ENCODE results near the gene DUSP22. TPM values are rescaled to one million over a fixed set of nuclear protein-coding genes. Genes with fewer than 3 reads are reported as not detected.
A peak's percentile ranks its signal among the peaks of the same experiment; 100 is the strongest.
"Not testable (repeated sequence)": the region's sequence is repeated elsewhere in the genome, so short reads cannot be mapped to it uniquely, and the experiment has no call there.

Gene DUSP22
- total RNA-seq, 1 donor from 2014 or later = 61.2 TPM

DNA sequence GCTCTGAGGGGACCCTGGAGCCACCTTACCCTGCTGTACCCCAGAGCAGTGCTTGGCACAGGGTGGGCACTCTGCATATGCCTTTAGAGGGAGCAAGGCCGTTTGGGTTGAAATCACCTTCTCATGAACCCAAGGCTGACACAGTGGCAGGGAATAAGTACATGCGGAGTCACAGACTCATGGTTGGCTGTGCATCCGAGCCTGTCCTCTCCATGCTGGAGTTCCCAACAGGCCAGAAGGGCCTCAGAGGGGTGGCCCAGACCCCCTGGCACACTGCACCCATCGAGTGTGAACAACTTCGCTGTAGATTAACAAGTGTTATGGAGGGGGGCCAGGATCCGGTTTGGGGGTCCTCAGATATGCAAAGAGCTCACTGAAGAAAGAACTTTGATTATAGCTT is 78.3 kb downstream of the DUSP22 start:
- intact Hi-C loops (cut with DNase I) = no loop called here
- Histone ChIP-seq H3K27me3 (peaks cover 48% of the 10 kb centered on the region), H3K36me3 (no peaks in the 10 kb centered on the region), H3K4me1 (no peaks in the 10 kb centered on the region), H3K27ac (no peak overlapping the region), H3K4me3 (no peak overlapping the region), H3K9me3 (no peaks in the 10 kb centered on the region)
- ATAC-seq = no peak
- no peak for DNase-seq
- no peak for TF ChIP-seq CTCF (IDR thresholded peaks at IDR 0.05)

DNA sequence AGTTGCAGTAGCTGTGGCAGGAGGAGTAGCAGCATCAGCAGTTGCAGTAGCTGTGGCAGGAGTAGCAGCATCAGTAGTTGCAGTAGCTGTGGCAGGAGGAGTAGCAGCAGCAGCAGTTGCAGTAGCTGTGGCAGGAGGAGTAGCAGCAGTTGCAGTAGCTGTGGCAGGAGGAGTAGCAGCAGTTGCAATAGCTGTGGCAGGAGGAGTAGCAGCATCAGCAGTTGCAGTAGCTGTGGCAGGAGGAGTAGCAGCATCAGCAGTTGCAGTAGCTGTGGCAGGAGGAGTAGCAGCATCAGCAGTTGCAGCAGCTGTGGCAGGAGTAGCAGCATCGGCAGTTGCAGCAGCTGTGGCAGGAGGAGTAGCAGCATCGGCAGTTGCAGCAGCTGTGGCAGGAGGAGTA is 79.6 kb downstream of the DUSP22 start:
- H3K9me3 ChIP-seq; ATAC-seq; H3K36me3 ChIP-seq; DNase-seq; H3K4me1 ChIP-seq; H3K27ac ChIP-seq; intact Hi-C loops (cut with DNase I); H3K4me3 ChIP-seq: not testable (repeated sequence)
- H3K27me3 ChIP-seq = peaks cover 51% of the 10 kb centered on the region

DNA sequence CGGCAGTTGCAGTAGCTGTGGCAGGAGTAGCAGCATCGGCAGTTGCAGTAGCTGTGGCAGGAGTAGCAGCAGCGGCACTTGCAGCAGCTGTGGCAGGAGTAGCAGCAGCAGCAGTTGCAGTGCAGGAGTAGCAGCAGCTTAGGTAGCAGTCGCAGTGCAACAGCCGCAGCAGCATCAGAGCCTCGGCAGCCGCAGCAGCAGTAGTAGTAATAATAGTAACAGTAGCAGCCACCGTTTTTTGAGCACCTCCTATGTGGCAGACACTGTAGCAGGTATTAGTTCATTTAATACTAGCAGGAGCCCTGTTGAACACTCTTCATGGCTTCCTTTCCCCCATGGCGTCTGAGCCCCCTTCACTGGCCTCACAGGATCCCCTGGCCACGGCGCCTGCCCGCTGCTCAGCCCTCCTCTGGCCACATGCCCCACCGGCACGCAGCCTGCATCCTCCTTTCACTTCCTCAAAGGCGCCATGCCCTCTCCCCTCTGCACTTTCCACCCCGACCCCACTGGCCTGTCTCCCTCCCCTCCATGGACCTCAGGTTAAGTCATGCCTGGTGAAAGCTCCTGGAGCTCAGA is 80.1 kb downstream of the DUSP22 start:
- ATAC-seq (peak; percentile 26), DNase-seq (no peak)
- Histone ChIP-seq H3K4me3 (no peak overlapping the region), H3K4me1 (no peaks in the 10 kb centered on the region), H3K36me3 (no peaks in the 10 kb centered on the region), H3K27me3 (peaks cover 57% of the 10 kb centered on the region), H3K27ac (no peak overlapping the region), H3K9me3 (no peaks in the 10 kb centered on the region)
- intact Hi-C loops (cut with DNase I) = no loop called here
- TF ChIP-seq CTCF (IDR thresholded peaks at IDR 0.05) = no peak

GRCh38 chr6:373031-373430 is 80.7 kb downstream of the DUSP22 start:
- DNase-seq = no peak
- no peak overlapping the region for H3K4me3 ChIP-seq
- no peaks in the 10 kb centered on the region for H3K36me3 ChIP-seq
- H3K27me3 ChIP-seq = peaks cover 54% of the 10 kb centered on the region
- no peaks in the 10 kb centered on the region for H3K4me1 ChIP-seq
- H3K27ac ChIP-seq = no peak overlapping the region
- ATAC-seq = peak; percentile 2
- intact Hi-C loops (cut with DNase I) = no loop called here
- H3K9me3 ChIP-seq = no peaks in the 10 kb centered on the region
- TF ChIP-seq CTCF (IDR thresholded peaks at IDR 0.05) = no peak

GRCh38 chr6:373773-374724 is 81.8 kb downstream of the DUSP22 start:
- peaks cover 44% of the 10 kb centered on the region for H3K27me3 ChIP-seq
- no peak for DNase-seq
- intact Hi-C loops (cut with DNase I) = no loop called here

More at GRCh38 chr6:373773-374724, 81.8 kb downstream of the DUSP22 start:
- ATAC-seq = peak; percentile 35
- peak; percentile 14 for TF ChIP-seq CTCF (IDR thresholded peaks at IDR 0.05)
- no peaks in the 10 kb centered on the region for H3K9me3 ChIP-seq
- H3K27ac ChIP-seq = no peak overlapping the region
- no peaks in the 10 kb centered on the region for H3K36me3 ChIP-seq
- no peaks in the 10 kb centered on the region for H3K4me1 ChIP-seq
- no peak overlapping the region for H3K4me3 ChIP-seq
